Activated CD4-positive, alpha-beta T cell treated with anti-CD3 and anti-CD28 coated beads for 4 hours (primary cell): ENCODE results near the gene ZNF76.

Source experiments
- DNase-seq, 2 donors: peaks; one replicate each; pipeline ENCODE4 v3.0.0-alpha.2; 2020

Gene ZNF76

GRCh38 chr6:35259194-35259947 is at the start of gene ZNF76:
Gene ZNF76 (plus strand): TSS chr6:35259735. CDS start chr6:35281152, 21,417 bp downstream.
- peak; percentile 89 to 93 for DNase-seq

GRCh38 chr6:35213298-35213791 is 46.2 kb upstream of the ZNF76 start:
- DNase-seq = no peak

DNA sequence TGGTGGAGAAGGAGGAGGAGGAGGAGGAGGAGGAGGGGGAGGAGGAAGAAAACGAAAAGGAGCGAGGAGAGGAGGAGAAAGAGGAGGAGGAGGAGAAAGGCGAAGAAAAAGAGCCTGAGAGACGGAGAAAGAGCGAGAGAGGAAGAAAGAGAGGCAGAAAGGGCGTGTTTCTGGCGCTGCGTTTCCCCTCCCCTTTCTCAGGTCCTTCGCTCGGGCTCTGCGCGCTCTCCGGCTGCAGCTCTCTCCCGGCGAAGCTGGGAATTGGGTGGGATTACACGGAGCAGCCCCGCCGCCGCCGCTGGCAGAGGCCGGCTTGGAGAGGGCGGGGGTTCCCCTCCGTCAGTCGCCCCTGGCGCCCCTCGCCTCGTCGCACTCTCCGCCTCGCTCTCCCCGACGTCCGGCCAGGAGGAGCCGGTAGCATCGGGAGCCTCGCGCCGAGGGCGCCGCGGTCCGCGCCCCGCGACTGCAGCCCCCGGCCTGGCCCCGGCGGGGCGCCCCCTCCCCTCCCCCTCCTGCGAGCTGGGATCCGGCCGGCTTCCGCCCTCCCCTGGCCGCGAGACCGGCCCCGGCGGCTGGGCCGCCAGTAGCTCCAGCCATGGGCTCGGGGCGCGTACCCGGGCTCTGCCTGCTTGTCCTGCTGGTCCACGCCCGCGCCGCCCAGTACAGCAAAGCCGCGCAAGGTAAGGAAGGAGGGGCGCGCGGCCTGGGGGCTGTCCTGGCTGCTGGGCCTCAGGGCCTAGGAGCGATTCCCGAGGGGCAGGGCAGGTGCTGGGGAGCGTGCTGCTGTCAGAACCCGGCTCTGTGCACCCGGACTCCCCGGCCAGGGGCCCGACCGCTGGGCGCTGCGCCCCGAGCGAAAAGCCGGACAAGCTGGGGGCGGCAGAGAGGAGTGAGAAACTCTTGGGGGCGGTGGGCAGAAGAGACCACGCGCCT is 45.4 kb upstream of the ZNF76 start, which contains the start of gene SCUBE3:
TSS of gene SCUBE3 (plus strand) at position 133 of the 933 bp plus-strand sequence. CDS start at position 596, 463 bp downstream.
- no peak for DNase-seq

- no peak for DNase-seq
Measured at GRCh38 chr6:35214869-35215664, 44.5 kb upstream of the ZNF76 start.

GRCh38 chr6:35215665-35216411 is 43.7 kb upstream of the ZNF76 start:
- DNase-seq = no peak

DNA sequence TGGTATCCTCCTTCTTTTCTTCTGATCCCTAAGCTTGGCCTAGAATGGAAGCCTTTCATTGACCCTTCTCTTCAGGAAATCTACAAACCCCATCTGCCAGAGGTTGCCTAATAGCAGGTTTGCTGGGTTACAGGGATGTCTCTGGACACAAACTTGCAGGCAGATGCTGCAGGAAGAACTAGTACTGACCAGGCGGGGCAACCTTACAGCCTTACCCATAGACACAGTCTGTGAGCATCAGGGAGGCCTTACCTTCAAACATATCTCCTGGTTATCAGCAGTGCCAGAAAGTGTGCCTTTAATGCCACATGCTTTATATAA is 43.2 kb upstream of the ZNF76 start:
- DNase-seq = no peak

DNA sequence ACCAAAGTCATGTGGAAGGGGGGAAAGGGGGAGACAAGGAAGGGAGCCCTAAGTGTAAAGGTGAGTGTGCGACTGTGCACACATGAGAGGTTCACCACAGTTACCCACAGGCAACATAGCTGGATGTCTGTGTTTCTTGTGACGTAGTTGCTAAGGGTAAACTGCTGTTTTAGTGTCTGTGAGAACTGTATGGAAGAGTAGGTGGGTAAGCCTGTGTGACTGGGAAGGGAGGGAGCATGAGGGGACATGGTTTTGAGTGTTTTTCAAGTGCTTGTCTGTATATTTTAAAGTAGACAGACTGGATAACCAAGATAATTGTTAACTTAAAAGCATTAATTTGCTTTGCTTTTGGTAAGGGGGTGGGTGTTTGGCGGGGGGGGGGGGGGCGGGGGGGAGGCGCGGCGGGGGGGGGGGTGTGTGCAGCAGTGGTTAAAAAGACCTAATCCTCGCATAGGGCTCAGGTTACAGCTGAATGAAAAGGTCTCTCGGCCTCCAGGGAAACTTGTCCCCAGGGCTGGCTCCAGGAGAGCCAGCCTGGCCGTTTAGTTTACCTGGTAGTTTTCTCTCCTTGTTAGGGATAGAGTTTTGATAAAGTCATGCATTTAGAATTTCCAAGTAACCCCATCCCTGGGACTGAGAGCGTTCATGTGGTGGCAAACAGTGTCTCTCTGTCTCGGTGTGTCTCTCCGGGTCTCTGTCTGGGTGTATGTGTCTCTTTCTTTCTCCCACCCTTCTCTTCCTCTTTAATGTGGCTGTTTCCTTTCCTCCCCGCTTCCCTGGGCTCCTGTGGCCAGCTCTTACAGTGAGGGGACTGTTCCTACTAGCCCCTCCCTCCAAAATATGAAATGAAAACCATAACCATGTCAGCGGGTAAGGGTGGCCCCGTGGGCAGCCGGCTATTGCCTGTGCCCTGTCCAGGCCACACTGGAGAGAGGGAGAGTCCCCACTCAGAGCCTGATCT is 42.4 kb upstream of the ZNF76 start:
- no peak for DNase-seq

GRCh38 chr6:35218021-35218420 is 41.5 kb upstream of the ZNF76 start:
- no peak for DNase-seq

DNA sequence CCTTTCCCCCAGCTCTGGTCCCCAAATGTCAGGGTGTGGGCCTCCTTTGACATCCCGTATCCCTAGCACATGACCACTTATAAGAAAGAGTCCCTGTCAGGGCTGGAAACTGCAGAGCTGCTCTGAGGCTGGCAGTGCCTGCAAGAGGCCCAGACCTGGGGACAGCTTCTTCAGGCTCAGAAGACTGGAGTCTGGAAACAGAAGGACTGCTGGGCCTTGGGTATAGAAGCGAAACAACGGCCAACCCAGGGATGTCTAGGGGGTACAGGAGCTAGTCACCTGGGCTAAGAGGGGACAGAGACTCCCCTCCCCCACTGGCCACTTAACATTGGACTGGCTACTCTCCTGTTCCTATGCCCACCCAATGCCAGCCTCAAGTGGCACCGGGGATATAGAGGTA is 41.1 kb upstream of the ZNF76 start:
- no peak for DNase-seq

GRCh38 chr6:35219683-35220326 is 39.7 kb upstream of the ZNF76 start:
- no peak for DNase-seq

- DNase-seq = no peak
Measured at GRCh38 chr6:35220711-35221110, 38.8 kb upstream of the ZNF76 start.

GRCh38 chr6:35223396-35223795 is 36.1 kb upstream of the ZNF76 start:
- no peak for DNase-seq

DNA sequence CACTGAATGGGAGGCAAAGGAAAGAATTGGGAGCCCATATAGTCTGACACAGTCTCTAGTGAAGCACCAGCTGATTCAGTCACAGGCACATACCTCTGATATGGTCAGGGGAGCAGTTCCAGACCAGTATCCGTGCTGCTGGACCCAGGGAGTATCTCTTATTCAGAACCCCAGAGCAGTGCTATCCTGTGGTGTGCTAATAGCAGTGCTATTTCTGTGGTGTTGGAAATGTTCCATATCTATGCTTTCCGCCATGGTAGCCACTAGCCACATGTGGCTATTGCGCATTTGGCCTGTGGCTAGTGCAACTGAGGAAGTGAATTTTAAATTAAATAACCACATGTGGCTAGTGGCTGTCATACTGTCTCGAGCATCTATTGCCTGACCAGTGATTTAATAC is 34.8 kb upstream of the ZNF76 start:
- DNase-seq = no peak

DNA sequence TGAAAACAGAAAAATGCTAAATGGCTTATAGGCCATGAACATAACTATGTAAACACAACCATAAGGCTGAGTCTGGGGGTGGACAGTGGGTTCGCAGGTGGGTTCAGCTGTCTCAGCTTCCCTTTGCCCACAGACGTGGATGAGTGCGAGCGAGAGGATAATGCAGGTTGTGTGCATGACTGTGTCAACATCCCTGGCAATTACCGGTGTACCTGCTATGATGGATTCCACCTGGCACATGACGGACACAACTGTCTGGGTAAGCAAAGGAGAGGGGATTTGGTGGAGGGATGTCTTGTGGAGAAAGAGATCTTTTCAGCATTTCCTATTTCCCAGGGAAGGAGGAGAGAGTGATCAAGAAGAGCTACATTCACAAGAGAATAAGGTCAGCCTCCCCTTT is 31.1 kb upstream of the ZNF76 start:
- no peak for DNase-seq

GRCh38 chr6:35229304-35229703 is 30.2 kb upstream of the ZNF76 start:
- DNase-seq = no peak

DNA sequence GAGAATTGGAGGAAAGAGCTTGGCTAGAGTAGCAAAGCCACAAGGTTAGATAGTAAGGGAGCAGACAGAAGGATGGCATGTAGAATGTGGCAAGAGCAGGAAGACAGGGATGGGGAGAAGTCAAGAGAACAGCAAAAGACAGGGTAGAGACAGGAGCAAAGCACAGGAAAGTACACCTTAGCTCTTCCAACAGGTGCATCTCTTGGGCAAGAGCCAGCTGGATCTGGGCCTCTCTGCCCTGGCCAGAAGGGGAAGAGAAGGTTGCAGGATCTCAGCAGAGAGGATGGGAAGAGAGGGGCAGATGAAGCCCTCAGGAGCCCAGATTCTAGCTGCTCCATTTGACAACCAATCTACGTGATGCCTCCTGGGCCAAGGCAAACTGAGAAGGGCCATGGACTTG is 29.0 kb upstream of the ZNF76 start:
- no peak for DNase-seq

GRCh38 chr6:35230950-35231349 is 28.6 kb upstream of the ZNF76 start:
- DNase-seq = no peak

DNA sequence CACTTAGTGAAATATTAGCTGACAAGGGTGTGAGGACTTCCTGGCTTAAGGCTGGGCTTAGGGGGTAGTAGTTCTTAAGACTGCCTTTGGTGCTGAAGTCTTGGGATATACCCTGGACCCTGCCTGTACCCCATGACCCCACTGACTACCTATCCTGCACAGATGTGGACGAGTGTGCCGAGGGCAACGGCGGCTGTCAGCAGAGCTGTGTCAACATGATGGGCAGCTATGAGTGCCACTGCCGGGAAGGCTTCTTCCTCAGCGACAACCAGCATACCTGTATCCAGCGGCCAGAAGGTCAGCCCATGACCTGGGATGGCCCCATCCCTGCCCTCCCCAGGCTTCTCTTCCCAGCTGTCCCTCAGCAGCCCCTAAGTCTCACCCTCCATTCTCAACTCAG is 28.0 kb upstream of the ZNF76 start:
- DNase-seq = no peak

GRCh38 chr6:35234901-35235300 is 24.6 kb upstream of the ZNF76 start:
- no peak for DNase-seq

GRCh38 chr6:35236223-35236622 is 23.3 kb upstream of the ZNF76 start:
- no peak for DNase-seq

DNA sequence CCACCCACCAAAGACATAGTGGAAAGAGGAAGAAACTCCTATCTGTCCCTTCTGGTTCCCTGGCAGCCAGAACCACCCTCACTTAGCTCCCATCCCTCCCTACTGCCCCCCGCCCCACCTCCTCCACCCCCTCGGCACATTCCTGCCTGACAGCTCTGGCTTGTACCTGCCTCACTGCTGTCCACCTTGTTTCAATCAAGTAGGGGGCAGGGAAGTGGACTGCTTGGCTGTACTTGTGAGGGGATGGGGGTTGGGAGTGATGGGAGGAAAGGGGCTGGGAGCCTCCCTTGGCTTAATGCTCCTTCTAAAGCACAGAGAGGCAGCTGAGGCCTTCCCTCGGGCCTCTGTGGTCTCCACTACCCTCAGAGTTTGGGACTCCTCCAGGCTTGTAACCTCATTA is 22.1 kb upstream of the ZNF76 start:
- no peak for DNase-seq
